Fibroblast of lung (primary cell): ENCODE results near the gene NRSN2. TPM values are rescaled to one million over a fixed set of nuclear protein-coding genes. Genes with fewer than 3 reads are reported as not detected.

ENCODE experiments used
- DNase-seq, 2 donors: peaks; one replicate each; pipeline versions ENCODE4 v3.0.0 to v3.0.0-alpha.2; 2010; ENCODE audit warnings: low read depth in 2 of 2
- H2AFZ ChIP-seq: 2 replicates; pipeline ENCODE4 v1.5.1; 2012; ENCODE audit warnings: low read length, control low read depth, inconsistent platforms
- H3K27ac ChIP-seq: 2 replicates; pipeline ENCODE4 v1.5.1; 2011; ENCODE audit warnings: low read length, control low read depth; ENCODE audit not compliant: insufficient read depth
- H3K27me3 ChIP-seq: 2 replicates; pipeline ENCODE4 v1.5.1; 2011; ENCODE audit warnings: mild to moderate bottlenecking, low read length; ENCODE audit not compliant: control insufficient read depth, insufficient read depth
- H3K36me3 ChIP-seq: 2 replicates; pipeline ENCODE4 v1.5.1; 2011; ENCODE audit warnings: low read length; ENCODE audit not compliant: control insufficient read depth, insufficient read depth
- H3K4me1 ChIP-seq: 2 replicates; pipeline ENCODE4 v1.5.1; 2011; ENCODE audit warnings: low read length; ENCODE audit not compliant: control insufficient read depth, insufficient read depth; ENCODE audit errors: extremely low read depth
- H3K4me2 ChIP-seq: 2 replicates; pipeline ENCODE4 v1.5.1; 2011; ENCODE audit warnings: low read length, control low read depth; ENCODE audit not compliant: insufficient read depth; ENCODE audit errors: extremely low read depth
- H3K4me3 ChIP-seq, 4 experiments: fragments of 200-600 bp in 1 of 4; sonication (generic) in 1 of 4; replicated peaks in 1 of 4; 2 replicates each; pipeline ENCODE4 v1.5.1; 2011 to 2016; ENCODE audit warnings: low read length in 4 of 4, low read depth in 3 of 4, mild to moderate bottlenecking in 3 of 4, control low read depth in 2 of 4, inconsistent platforms in 1 of 4, mixed read lengths in 1 of 4; ENCODE audit not compliant: insufficient read depth in 1 of 4; ENCODE audit errors: control extremely low read depth in 1 of 4
- H3K79me2 ChIP-seq: 2 replicates; pipeline ENCODE4 v1.5.1; 2012; ENCODE audit warnings: mild to moderate bottlenecking, low read length, inconsistent platforms; ENCODE audit not compliant: control insufficient read depth, insufficient read depth
- H3K9ac ChIP-seq: 2 replicates; pipeline ENCODE4 v1.5.1; 2011; ENCODE audit warnings: mild to moderate bottlenecking, low read length, control low read depth; ENCODE audit not compliant: insufficient read depth
- H3K9me3 ChIP-seq: 2 replicates; pipeline ENCODE4 v1.5.1; 2012; ENCODE audit warnings: low read depth, low read length; ENCODE audit not compliant: control insufficient read depth, insufficient read depth
- H4K20me1 ChIP-seq: 2 replicates; pipeline ENCODE4 v1.5.1; 2011; ENCODE audit warnings: low read length; ENCODE audit not compliant: control insufficient read depth, insufficient read depth; ENCODE audit errors: extremely low read depth
- CTCF ChIP-seq, 2 donors: IDR thresholded peaks in 1 of 2; conservative IDR thresholded peaks in 1 of 2; 1 replicate in 1 of 2; 2 replicates in 1 of 2; pipeline ENCODE4 v1.5.1; 2011 to 2012; ENCODE audit warnings: low read length in 2 of 2, control low read depth in 1 of 2, inconsistent platforms in 1 of 2, low read depth in 1 of 2, mild to moderate bottlenecking in 1 of 2
- EZH2 ChIP-seq: IDR thresholded peaks from 2 replicates; pipeline ENCODE4 v1.5.1; 2012; ENCODE audit warnings: low read length, control low read depth, mild to moderate bottlenecking; ENCODE audit errors: missing control alignments
- polyA plus RNA-seq, 2 donors: library from polyadenylated mRNA; depleted of rRNA in 1 of 2; stranded (reverse) in 1 of 2; unstranded in 1 of 2; fragments of >200 nt; gene quantifications; 2 replicates each; pipeline ENCODE4 v1.2.1, GENCODE V29; 2011 to 2012; ENCODE audit warnings: missing spikeins in 1 of 2
- total RNA-seq: library from RNA; depleted of rRNA; stranded (reverse); fragments of >200 nt; gene quantifications from 2 replicates; pipeline ENCODE4 v1.2.1, GENCODE V29; 2014

NRSN2 gene
- total and polyA plus RNA-seq, 2 donors (not counting 1 experiment from before 2014, with no cell fraction given), result 34.5 to 60.5 TPM

GRCh38 chr20:366719-367485, 20.0 kb downstream of the NRSN2 start:
- no peak overlapping the region for H3K4me2 ChIP-seq

DNA sequence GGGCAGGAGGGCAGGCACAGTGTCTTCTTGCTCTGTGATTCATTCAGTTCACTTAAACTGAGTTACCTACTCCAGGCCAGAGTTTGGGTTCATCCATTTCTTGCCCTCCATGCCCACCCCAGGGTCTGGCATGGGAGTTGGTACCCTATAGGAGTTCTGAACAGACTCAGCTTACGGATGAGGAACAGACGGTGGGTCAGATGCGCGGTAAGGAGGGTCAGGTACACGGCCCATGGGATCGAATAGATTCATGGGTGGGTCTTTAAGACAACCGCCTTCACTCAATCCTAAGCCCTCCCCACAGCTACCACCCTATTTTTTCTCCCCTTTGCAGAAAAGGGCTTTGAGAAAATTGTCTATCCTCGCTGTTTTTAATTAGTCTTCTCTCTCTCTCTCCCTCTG, 20.6 kb downstream of the NRSN2 start:
- H4K20me1 ChIP-seq, result no peaks in the 10 kb centered on the region
- no peak for TF ChIP-seq EZH2
- TF ChIP-seq CTCF (conservative IDR thresholded peaks at IDR 0.05 in 1 of 2, IDR thresholded peaks at IDR 0.05 in 1 of 2; ENCODE audit: low read depth in 1 of 2, low read length in 2 of 2), result no peak
- H3K79me2 ChIP-seq, result no peaks in the 10 kb centered on the region
- DNase-seq, result no peak
- H2AFZ ChIP-seq, result no peak overlapping the region
- H3K9ac ChIP-seq, result no peak overlapping the region
- no peaks in the 10 kb centered on the region for H3K9me3 ChIP-seq
- no peak overlapping the region for H3K4me3 ChIP-seq
- peaks cover 8% of the 10 kb centered on the region for H3K4me1 ChIP-seq
- no peaks in the 10 kb centered on the region for H3K27me3 ChIP-seq
- no peak overlapping the region for H3K27ac ChIP-seq
- H3K36me3 ChIP-seq, result no peaks in the 10 kb centered on the region
- H3K4me2 ChIP-seq, result no peak overlapping the region

More at GRCh38 chr20:366719-367485, 20.0 kb downstream of the NRSN2 start:
- H3K79me2 ChIP-seq, result no peaks in the 10 kb centered on the region
- H3K27ac ChIP-seq, result no peak overlapping the region
- no peaks in the 10 kb centered on the region for H4K20me1 ChIP-seq
- H3K36me3 ChIP-seq, result no peaks in the 10 kb centered on the region
- H3K4me3 ChIP-seq, result no peak overlapping the region
- H3K4me1 ChIP-seq, result peaks cover 4% of the 10 kb centered on the region
- no peak overlapping the region for H3K9ac ChIP-seq
- no peaks in the 10 kb centered on the region for H3K27me3 ChIP-seq
- TF ChIP-seq CTCF (conservative IDR thresholded peaks at IDR 0.05 in 1 of 2, IDR thresholded peaks at IDR 0.05 in 1 of 2; ENCODE audit: low read depth in 1 of 2, low read length in 2 of 2) (no peak), EZH2 (no peak)
- H2AFZ ChIP-seq, result no peak overlapping the region
- DNase-seq, result no peak
- H3K9me3 ChIP-seq, result no peaks in the 10 kb centered on the region

GRCh38 chr20:368915-369314, 22.0 kb downstream of the NRSN2 start:
- no peak overlapping the region for H3K4me3 ChIP-seq
- no peaks in the 10 kb centered on the region for H3K27me3 ChIP-seq
- TF ChIP-seq CTCF (conservative IDR thresholded peaks at IDR 0.05 in 1 of 2, IDR thresholded peaks at IDR 0.05 in 1 of 2; ENCODE audit: low read depth in 1 of 2, low read length in 2 of 2), result no peak
- no peak for TF ChIP-seq EZH2
- H3K79me2 ChIP-seq, result no peaks in the 10 kb centered on the region
- no peaks in the 10 kb centered on the region for H3K9me3 ChIP-seq
- H2AFZ ChIP-seq, result no peak overlapping the region
- no peaks in the 10 kb centered on the region for H3K36me3 ChIP-seq
- H3K27ac ChIP-seq, result no peak overlapping the region
- no peak for DNase-seq
- peaks cover 19% of the 10 kb centered on the region for H3K4me1 ChIP-seq
- no peak overlapping the region for H3K4me2 ChIP-seq
- no peak overlapping the region for H3K9ac ChIP-seq
- H4K20me1 ChIP-seq, result no peaks in the 10 kb centered on the region
